ENCODE measurements around the gene IKBKG.
"Not testable (repeated sequence)": the region's sequence is repeated elsewhere in the genome, so short reads cannot be mapped to it uniquely, and the experiment has no call there.

The IKBKG gene

DNA sequence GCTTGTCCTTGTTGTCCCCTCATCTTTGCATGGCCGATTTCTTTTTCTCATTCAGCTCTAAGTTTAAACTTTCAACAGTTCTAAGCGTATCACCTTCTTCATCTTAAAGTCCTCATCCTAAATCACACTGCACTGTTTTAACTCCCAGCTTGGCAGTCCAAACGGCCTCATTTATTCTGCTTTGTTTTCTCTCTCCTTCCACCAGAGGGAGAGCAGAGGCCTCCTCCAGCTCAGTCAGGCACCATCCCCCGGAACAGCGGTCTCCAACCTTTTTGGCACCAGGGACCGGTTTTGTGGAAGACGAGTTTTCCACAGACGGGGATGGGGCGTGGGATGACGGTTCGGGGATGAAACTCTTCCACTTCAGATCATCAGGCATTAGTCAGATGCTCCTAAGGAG is 22.9 kb downstream of the IKBKG start:
- DNase-seq, result not testable (repeated sequence)

DNA sequence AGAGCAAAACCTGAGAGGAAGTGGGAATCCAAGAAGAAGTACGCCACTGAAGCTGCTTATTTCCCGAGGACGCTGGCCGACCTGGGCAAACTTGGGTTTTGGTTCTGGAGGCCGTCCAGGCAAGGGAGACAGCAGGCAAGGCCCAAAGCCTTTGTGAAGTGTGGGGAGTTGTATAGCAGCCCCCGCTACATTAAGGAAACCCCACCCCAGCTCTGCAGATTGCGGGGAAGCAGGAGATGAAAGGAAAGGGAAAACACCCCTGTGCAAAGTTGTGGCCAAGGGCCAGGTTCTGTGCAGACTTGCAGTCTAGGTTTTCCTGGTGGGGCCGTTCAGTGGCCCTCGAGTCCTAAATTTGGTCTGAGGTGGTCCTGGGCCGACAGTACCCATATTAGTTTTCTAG is 25.6 kb downstream of the IKBKG start:
- DNase-seq, result not testable (repeated sequence)

DNA sequence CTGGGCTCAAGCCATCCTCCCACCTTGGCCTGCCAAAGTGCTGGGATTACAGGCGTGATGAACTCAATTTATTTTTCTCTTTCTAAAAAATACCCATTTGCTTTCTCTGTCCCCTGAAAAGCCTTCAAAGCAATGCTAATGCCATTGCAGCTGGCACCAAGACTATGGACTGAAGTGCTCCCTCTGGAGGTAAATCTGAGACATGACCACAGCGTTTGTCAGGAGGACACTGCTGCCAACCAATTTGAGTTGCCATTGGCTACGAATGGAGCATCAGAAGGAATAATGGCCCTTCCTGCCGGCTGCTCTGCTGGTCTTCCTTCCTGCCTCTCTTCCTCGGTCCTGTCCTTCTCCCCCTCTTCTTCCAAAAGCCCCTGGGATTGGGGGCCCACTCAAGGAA is 27.7 kb downstream of the IKBKG start:
- DNase-seq, result not testable (repeated sequence)

DNA sequence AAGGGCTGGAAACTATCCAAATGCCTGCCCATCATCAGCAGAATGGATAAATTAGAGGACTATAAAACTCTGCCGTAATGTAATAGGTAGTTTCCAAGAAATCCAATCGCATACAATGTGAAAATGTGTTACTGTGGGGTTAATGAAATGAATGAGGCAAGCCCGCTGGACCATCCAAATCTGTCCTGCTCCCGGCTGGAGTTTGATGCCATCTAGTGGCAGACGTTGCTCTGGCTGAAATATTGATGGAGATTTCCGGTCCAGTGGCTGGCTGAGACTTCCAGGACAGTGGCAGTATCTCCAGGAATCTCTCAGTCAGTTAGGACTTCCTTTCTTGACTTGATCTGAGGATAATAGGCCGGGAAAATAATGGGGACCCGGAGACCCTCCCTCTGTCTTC is 35.6 kb downstream of the IKBKG start:
- not testable (repeated sequence) for DNase-seq

DNA sequence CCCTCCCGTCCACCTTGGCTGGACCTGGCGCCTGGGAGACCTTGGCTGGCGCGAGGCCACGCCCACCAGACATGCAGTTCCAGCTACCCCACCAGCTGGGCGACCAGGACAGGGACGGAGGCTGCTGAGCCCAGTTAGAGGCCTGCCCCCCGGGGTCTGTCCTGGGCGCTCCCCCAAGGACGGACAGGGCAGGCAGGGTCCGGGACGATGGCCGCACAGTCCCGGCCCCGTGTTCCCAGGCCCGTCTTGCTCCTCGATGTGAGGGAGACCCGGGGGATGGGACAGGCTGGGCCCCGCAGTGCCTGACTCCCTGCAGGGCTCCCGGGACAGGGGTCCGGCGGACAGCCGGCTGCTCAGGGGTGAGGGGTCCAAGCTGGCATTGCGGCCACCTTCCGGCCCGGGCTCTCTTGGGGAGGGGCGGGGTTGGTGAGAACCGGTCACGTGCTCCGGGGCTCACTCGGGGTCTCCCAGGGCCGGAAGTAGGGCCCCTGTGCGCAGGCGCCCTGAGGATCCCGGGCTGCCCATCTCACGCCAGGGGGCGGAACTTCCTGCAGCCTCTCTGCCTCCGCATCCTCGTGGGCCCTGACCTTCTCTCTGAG is 37.3 kb downstream of the IKBKG start, which contains the start of gene CTAG1A:
TSS of gene CTAG1A (plus strand) at position 549 of the 599 bp plus-strand sequence. CDS start 74 bp downstream, outside the sequence.
- DNase-seq, result not testable (repeated sequence)

- DNase-seq, result not testable (repeated sequence)
Observed at GRCh38 chrX:154590415-154590814, 43.0 kb downstream of the IKBKG start.

GRCh38 chrX:154592505-154592904 is 45.1 kb downstream of the IKBKG start:
- DNase-seq, result no peak

DNA sequence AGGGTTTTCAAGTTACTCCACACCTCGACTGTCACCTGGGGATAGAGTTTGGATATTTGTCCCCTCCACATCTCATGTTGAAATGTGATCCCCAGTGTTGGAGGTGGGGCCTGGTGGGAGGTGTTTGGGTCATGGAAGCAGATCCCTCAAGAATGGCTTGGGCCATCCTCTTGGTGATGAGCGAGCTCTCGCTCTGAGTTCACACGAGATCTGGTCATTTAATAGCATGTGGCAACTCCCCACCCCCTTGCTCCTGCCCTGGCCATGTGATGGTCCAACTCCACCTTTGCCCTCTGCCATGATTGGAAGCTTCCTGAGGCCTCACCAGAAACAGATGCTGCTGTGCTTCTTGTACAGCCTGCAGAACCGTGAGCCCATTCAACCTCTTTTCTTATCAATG is 45.8 kb downstream of the IKBKG start:
- no peak for DNase-seq

GRCh38 chrX:154594491-154594890 is 47.1 kb downstream of the IKBKG start:
- no peak for DNase-seq

DNA sequence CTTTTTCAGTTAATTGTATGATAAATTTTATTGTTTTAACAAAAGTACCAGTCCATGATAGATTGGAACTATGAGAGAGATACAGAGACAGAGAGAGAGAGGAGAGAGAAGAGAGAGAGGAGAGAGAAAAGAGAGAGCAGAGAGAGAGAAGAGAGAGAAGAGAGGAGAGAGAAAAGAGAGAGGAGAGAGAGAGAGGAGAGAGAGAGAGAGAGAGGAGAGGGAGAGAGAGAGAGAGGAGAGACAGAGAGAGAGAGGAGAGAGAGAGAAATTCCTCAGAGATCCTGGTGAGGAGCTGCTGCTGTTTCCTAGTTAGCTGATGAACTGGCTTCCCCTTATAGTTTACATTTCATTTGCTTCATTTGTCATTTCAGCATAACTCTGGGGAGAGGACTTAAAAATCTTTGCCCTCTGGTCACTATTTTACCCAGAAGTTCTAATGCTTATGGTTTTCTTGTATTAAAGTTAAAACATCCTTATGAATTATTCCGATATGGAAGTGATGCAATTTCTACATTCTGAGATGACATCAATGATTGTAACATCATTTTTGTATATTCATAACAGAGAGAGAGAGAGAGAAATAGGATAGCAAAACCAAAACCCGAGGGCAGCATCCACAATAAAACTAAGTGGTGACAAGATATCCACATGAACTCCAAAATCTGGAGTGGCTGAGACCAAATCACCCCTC is 48.3 kb downstream of the IKBKG start:
- DNase-seq, result no peak

DNA sequence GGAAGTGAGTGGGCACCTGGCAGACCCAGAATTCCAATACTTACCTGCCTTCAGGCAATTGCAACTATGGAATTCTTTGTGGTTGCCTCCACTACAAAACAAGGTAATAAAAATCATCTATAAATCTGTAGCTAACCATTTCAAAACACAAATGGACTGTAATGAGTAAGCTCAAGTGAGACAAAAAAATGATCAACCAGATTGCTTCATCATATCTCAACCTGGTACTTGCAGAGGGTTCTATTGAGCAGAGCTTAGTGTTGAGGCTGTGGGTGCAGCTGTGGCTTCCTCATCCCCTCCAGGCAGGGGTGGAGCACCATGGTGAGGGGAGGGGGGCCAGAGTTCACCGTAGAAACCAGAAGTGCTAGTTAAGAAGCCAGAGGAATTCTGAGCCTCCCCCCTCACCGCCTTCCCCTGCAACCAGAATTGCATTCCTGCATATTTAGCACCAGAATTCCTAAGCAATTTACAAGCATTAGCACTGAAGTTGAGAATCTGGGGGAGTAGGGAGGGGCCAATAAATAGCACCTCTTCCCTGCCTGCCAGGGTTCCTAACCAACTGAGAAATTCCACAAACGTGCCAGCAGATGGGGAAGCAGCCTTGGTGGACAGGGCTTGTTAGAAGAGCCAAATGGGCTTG is 49.0 kb downstream of the IKBKG start:
- DNase-seq, result peak; percentile 50

DNA sequence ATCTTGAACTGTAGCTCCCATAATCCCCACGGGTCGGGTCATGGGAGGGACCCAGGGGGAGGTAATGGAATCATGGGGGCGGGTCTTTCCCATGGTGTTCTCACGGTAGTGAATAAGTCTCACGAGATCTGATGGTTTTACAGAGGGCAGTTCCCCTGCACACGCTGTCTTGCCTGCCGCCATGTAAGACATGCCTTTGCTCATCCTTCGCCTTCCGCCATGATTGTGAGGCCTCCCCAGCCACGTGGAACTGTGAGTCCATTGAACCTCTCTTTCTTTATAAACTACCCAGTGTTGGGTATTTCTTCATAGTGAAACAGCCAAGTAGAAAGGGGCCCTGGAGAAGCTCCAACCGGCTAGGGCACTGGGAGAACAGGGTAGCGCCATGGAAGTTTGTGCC is 49.8 kb downstream of the IKBKG start:
- DNase-seq, result no peak

GRCh38 chrX:154598656-154599055 is 51.2 kb downstream of the IKBKG start:
- DNase-seq, result no peak

- no peak for DNase-seq
Observed at GRCh38 chrX:154599531-154599930, 52.1 kb downstream of the IKBKG start.

DNA sequence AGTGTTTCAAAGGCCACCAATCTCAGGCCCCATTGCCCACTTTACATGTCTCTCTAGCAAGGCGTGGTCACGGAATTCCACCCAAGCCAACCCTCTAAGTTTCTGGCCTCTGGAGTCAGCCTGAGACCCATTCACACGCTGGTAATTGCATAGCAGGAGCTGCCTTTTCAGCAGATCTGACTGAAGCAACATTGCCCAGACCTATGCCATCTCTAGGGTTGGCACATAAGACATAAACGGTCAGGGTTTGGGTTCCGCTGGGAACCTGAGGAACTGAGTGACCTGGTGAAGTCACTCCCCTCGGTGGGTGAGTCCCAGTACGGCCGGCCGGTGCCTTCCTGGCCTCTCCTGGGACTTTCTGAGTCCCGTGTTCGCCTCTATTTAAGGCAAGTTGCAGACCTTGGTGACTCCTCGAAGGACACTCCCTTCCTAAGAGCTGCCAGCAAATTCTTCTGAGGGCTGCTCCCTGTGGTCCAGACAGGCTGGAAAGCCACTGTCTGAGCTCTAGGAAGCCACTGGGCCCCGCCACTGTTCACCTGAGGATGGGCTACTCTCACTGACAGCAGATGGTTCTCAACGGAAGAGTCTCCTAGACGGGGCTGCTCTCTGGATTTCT is 53.4 kb downstream of the IKBKG start:
- no peak for DNase-seq

DNA sequence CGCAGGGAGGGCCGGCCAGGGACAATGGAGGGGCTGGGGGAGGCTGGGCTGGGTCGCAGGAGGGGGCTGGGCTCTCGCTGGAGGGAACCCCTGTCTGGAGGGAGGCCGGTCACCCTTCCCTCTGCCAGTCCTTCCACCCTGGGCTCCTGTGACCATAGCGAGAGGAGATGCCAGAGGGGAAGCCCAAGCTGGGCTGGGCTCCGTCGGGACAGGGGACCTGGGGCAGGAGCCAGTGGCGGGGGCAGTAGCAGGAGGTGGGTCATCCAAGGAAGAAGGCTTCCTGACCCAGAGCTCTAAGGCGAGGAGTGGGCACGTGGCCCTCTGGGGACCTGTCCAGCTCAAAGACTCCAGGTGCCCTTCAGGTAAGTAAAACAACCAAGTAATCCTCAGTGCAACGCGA is 54.8 kb downstream of the IKBKG start:
- DNase-seq, result no peak

GRCh38 chrX:154602766-154603437 is 55.5 kb downstream of the IKBKG start:
- no peak for DNase-seq

- DNase-seq, result peak; percentile 49
Observed at GRCh38 chrX:154603438-154604430, 56.3 kb downstream of the IKBKG start.

- no peak for DNase-seq
Observed at GRCh38 chrX:154605566-154605965, 58.1 kb downstream of the IKBKG start.

GRCh38 chrX:154607370-154607769 is 60.0 kb downstream of the IKBKG start:
- no peak for DNase-seq

GRCh38 chrX:154607976-154608375 is 60.6 kb downstream of the IKBKG start:
- DNase-seq, result not testable (repeated sequence)

GRCh38 chrX:154608823-154609222 is 61.4 kb downstream of the IKBKG start:
- DNase-seq, result not testable (repeated sequence)
